SK-N-SH (cell line): ENCODE results near the gene ZNF567. TPM values are rescaled to one million over a fixed set of nuclear protein-coding genes. Genes with fewer than 3 reads are reported as not detected.

Experiments
- CTCF ChIA-PET: fragments of 300-600, 350-600 bp; formaldehyde crosslinking; extraction: SDS; loops from one replicate; lab custom pipeline; 2021; lab: Yijun Ruan, JAX
- POLR2A ChIA-PET: fragments of 350-600 bp; sonication (Branson Sonifier 250); formaldehyde crosslinking; extraction: SDS; loops from one replicate; lab custom pipeline; 2020; ENCODE audit warnings: antibody characterized with exemption, inconsistent platforms; lab: Yijun Ruan, JAX
- DNase-seq: peaks from one replicate; pipeline ENCODE4 v3.0.0; 2012
- H2AFZ ChIP-seq: fragments of 200-600 bp; sonication (generic); 2 replicates; pipeline ENCODE4 v1.8.1; 2016; ENCODE audit warnings: antibody characterized with exemption, mild to moderate bottlenecking, low read depth
- H3F3A ChIP-seq: fragments of 200-600 bp; sonication (generic); replicated peaks from 2 replicates; pipeline ENCODE3; 2016; ENCODE audit warnings: antibody characterized with exemption, mild to moderate bottlenecking; ENCODE audit not compliant: insufficient read depth
- H3K27ac ChIP-seq, 2 experiments: fragments of 200-500 bp in 1 of 2; fragments of 200-600 bp in 1 of 2; sonication (Bioruptor generic) in 1 of 2; sonication (generic), shearing (Covaris generic) in 1 of 2; 2 replicates each; pipeline versions ENCODE4 v1.5.1 to v1.6.1; 2014 to 2016; ENCODE audit warnings: low read depth in 2 of 2, inconsistent platforms in 1 of 2, low read length in 1 of 2, mild to moderate bottlenecking in 1 of 2, mixed read lengths in 1 of 2
- H3K27me3 ChIP-seq: fragments of 200-600 bp; sonication (generic), shearing (Covaris generic); 2 replicates; pipeline ENCODE4 v1.6.1; 2016; ENCODE audit warnings: mixed run types; ENCODE audit not compliant: insufficient read depth
- H3K36me3 ChIP-seq, 2 experiments: fragments of 200-500 bp in 1 of 2; fragments of 200-600 bp in 1 of 2; sonication (Bioruptor generic) in 1 of 2; sonication (generic) in 1 of 2; replicated peaks in 1 of 2; 2 replicates each; pipeline versions ENCODE3 to v1.5.1; 2014 to 2016; ENCODE audit warnings: low read length in 1 of 2, mild to moderate bottlenecking in 1 of 2; ENCODE audit not compliant: insufficient read depth in 2 of 2, control insufficient read depth in 1 of 2
- H3K4me1 ChIP-seq, 2 experiments: fragments of 200-500 bp in 1 of 2; fragments of 200-600 bp in 1 of 2; sonication (Bioruptor generic) in 1 of 2; sonication (generic), shearing (Covaris generic) in 1 of 2; 2 replicates each; pipeline versions ENCODE4 v1.5.1 to v1.6.1; 2014 to 2016; ENCODE audit warnings: low read depth in 1 of 2, low read length in 1 of 2, mixed run types in 1 of 2; ENCODE audit not compliant: insufficient read depth in 2 of 2, control insufficient read depth in 1 of 2
- H3K4me2 ChIP-seq: fragments of 200-600 bp; sonication (generic), shearing (Covaris generic); 2 replicates; pipeline ENCODE4 v1.6.1; 2017; ENCODE audit warnings: mixed run types
- H3K4me3 ChIP-seq, 2 experiments: fragments of 200-500 bp in 1 of 2; fragments of 200-600 bp in 1 of 2; sonication (Bioruptor generic) in 1 of 2; sonication (generic), shearing (Covaris generic) in 1 of 2; 2 replicates each; pipeline versions ENCODE4 v1.5.1 to v1.8.1; 2014 to 2016; ENCODE audit warnings: low read depth in 2 of 2, inconsistent platforms in 1 of 2, low read length in 1 of 2, mild to moderate bottlenecking in 1 of 2, mixed read lengths in 1 of 2, moderate library complexity in 1 of 2
- H3K79me2 ChIP-seq: fragments of 200-600 bp; sonication (generic); 2 replicates; pipeline ENCODE4 v1.8.1; 2017; ENCODE audit warnings: mild to moderate bottlenecking; ENCODE audit not compliant: insufficient read depth
- H3K9ac ChIP-seq: fragments of 200-600 bp; sonication (generic); 2 replicates; pipeline ENCODE4 v1.6.1; 2017; ENCODE audit warnings: mixed run types
- H3K9me2 ChIP-seq: fragments of 200-600 bp; sonication (generic); 2 replicates; pipeline ENCODE4 v1.6.1; 2017; ENCODE audit warnings: mixed run types
- H3K9me3 ChIP-seq: fragments of 200-600 bp; sonication (generic); 2 replicates; pipeline ENCODE4 v1.6.1; 2017; ENCODE audit warnings: mixed run types, mild to moderate bottlenecking, moderate library complexity
- H4K20me1 ChIP-seq: fragments of 200-600 bp; sonication (generic); 2 replicates; pipeline ENCODE4 v1.6.1; 2017; ENCODE audit warnings: mild to moderate bottlenecking, mixed run types; ENCODE audit not compliant: insufficient read depth
- CHD2 ChIP-seq: fragments of 150-350 bp; IDR thresholded peaks from 2 replicates; pipeline ENCODE4 v1.6.1; 2018; ENCODE audit warnings: low read length; ENCODE audit not compliant: partially characterized antibody
- ELF1 ChIP-seq: IDR thresholded peaks from 2 replicates; pipeline ENCODE4 v1.4.0; 2012
- FOXJ3 ChIP-seq: sonication (generic); formaldehyde crosslinking; IDR thresholded peaks from 2 replicates; pipeline ENCODE4 v1.5.1; 2020; ENCODE audit warnings: mild to moderate bottlenecking, missing genetic modification reagents
- GABPA ChIP-seq: IDR thresholded peaks from 2 replicates; pipeline ENCODE4 v1.4.0; 2012; ENCODE audit warnings: low read depth, mild to moderate bottlenecking
- MXI1 ChIP-seq: IDR thresholded peaks from 2 replicates; pipeline ENCODE4 v1.6.1; 2012; ENCODE audit warnings: mild to moderate bottlenecking, low read depth, low read length, improper control_type of control experiment
- NFIC ChIP-seq: IDR thresholded peaks from 2 replicates; pipeline ENCODE4 v1.4.0; 2012; ENCODE audit warnings: borderline replicate concordance
- NRF1 ChIP-seq: IDR thresholded peaks from 2 replicates; pipeline ENCODE4 v1.6.1; 2012; ENCODE audit warnings: low read depth, mild to moderate bottlenecking, low read length
- POLR2AphosphoS5 ChIP-seq: IDR thresholded peaks from 2 replicates; pipeline ENCODE4 v1.6.1; 2012; ENCODE audit warnings: low read depth, low read length
- SIN3A ChIP-seq: IDR thresholded peaks from 2 replicates; pipeline ENCODE4 v1.6.1; 2012; ENCODE audit warnings: low read depth, mild to moderate bottlenecking, low read length, moderate library complexity, borderline replicate concordance
- TAF1 ChIP-seq: IDR thresholded peaks from 2 replicates; pipeline ENCODE4 v1.6.1; 2012; ENCODE audit warnings: low read depth, mild to moderate bottlenecking, low read length, moderate library complexity, borderline replicate concordance
- WGBS: methylation state at CpG from one replicate; pipeline ENCODE4 v1.1.6; 2017; ENCODE audit warnings: low lambda C conversion rate; 5-methylcytosine and 5-hydroxymethylcytosine counted together
- polyA plus RNA-seq, 3 experiments: library from polyadenylated mRNA; depleted of rRNA; stranded (reverse); fragments of >200 nt; gene quantifications; 2 replicates each; pipeline ENCODE4 v1.2.3, GENCODE V29; 2012
- TF ChIP-seq, protein P1 (sequence below): IDR thresholded peaks from 2 replicates; pipeline ENCODE4 v1.4.0; 2012; ENCODE audit warnings: low read depth
- TF ChIP-seq, protein P2 (sequence below): IDR thresholded peaks from 2 replicates; pipeline ENCODE4 v1.4.0; 2012; ENCODE audit warnings: low read depth, borderline replicate concordance
- TF ChIP-seq, protein P3 (sequence below): IDR thresholded peaks from 2 replicates; pipeline ENCODE4 v1.4.0; 2012; ENCODE audit warnings: low read depth, borderline replicate concordance

The ZNF567 gene
- polyA plus RNA-seq (2012; rRNA removed) = 4.1 and 4.5 TPM in 2 replicates
- polyA plus RNA-seq (2012; cell fraction: cytosol; rRNA removed) = 3.9 and 4.8 TPM in 2 replicates
- polyA plus RNA-seq (2012; cell fraction: nucleus; rRNA removed) = 3.4 and 8.4 TPM in 2 replicates

DNA sequence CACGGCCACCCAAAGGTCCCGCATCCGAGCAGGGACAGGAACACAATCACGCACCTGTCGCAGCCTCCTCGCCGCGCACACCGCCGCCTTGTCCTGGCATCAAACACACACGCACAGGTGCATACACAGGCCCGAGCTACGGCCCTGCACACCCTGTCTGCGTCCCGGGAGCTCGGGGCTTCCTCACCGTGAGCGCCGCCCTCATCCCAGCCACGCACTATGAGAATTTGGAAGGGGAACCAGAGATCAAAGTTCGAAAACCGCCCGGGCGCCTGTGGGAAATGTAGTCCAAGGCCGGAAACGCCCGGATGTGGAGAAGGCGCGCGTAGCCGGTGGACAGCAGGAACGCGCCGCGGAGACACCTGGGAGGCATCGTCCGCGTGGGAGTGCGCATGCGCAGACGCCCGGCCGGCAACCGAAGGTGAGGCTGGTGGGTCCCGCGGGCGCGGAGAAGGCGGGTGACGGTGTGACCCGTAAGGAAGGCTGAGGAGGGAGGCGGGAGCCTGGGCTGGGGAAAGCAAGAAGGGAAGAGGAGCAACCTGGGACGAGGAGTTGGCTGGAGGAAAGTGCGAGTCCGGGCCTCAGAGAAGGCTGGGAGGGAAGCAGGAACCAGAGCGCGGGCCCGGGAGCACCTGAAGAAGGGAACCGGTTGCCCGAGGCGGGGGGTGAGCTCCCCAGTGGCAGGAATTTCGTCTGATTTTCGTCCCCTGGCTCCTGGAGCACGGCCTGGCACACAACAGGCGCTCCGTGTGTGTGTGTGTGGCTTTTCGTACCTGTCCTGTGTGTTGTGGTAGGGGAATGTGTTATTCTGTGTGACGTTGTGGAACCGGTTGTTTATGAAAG lies at the start of gene ZNF567:
Gene ZNF567, plus strand, starts transcription at position 399 of the 843 bp plus-strand sequence. CDS start 7,256 bp downstream, outside the sequence.
- peaks cover 29 to 37% of the 10 kb centered on the region in 2 experiments for H3K36me3 ChIP-seq
- no peaks in the 10 kb centered on the region; the same call in 1 of the 2 replicates for H3K9me3 ChIP-seq
- no peaks in the 10 kb centered on the region for H3K9me2 ChIP-seq
- H3K9ac ChIP-seq = peak within 1 kb of the TSS; percentile 78
- no peaks in the 10 kb centered on the region for H3K27me3 ChIP-seq
- POLR2A ChIA-PET = interaction anchor here (1.5 kb wide), 1 partner anchor 21 kb away, joined by 5 read pairs; the partner anchor contains the start of gene ZNF461
- H3K27ac ChIP-seq = peak within 1 kb of the TSS; percentile 16 to 20; a peak in 2 of 4 replicates
- H3K4me3 ChIP-seq = peak within 1 kb of the TSS; percentile 81 to 90
- H3K79me2 ChIP-seq = peaks cover 60% of the 10 kb centered on the region
- peak within 1 kb of the TSS; percentile 75 for H3K4me2 ChIP-seq
- TF ChIP-seq NFIC (no peak), TAF1 (peak; percentile 47; the same call in 1 of the 2 replicates), FOXJ3 (CRISPR knock-in tag) (no peak), GABPA (peak; percentile 65), ELF1 (peak; percentile 79), POLR2AphosphoS5 (peak; percentile 87), CHD2 (peak; percentile 95), SIN3A (peak; percentile 25; the same call in 1 of the 2 replicates), MXI1 (peak; percentile 89), NRF1 (peak; percentile 59)
- TF ChIP-seq, protein P1, sequence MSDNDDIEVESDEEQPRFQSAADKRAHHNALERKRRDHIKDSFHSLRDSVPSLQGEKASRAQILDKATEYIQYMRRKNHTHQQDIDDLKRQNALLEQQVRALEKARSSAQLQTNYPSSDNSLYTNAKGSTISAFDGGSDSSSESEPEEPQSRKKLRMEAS = peak; percentile 61
- TF ChIP-seq, protein P2, sequence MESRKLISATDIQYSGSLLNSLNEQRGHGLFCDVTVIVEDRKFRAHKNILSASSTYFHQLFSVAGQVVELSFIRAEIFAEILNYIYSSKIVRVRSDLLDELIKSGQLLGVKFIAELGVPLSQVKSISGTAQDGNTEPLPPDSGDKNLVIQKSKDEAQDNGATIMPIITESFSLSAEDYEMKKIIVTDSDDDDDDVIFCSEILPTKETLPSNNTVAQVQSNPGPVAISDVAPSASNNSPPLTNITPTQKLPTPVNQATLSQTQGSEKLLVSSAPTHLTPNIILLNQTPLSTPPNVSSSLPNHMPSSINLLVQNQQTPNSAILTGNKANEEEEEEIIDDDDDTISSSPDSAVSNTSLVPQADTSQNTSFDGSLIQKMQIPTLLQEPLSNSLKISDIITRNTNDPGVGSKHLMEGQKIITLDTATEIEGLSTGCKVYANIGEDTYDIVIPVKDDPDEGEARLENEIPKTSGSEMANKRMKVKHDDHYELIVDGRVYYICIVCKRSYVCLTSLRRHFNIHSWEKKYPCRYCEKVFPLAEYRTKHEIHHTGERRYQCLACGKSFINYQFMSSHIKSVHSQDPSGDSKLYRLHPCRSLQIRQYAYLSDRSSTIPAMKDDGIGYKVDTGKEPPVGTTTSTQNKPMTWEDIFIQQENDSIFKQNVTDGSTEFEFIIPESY = peak; percentile 80; the same call in 1 of the 2 replicates
- TF ChIP-seq, protein P3, sequence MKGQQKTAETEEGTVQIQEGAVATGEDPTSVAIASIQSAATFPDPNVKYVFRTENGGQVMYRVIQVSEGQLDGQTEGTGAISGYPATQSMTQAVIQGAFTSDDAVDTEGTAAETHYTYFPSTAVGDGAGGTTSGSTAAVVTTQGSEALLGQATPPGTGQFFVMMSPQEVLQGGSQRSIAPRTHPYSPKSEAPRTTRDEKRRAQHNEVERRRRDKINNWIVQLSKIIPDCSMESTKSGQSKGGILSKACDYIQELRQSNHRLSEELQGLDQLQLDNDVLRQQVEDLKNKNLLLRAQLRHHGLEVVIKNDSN = no peak
- TF ChIP-seq, all 33 proteins: peak for 10
- Histone ChIP-seq H2AFZ (peak within 1 kb of the TSS; percentile 90), H4K20me1 (no peaks in the 10 kb centered on the region), H3K4me1 (peaks cover 0 to 6% of the 10 kb centered on the region in 2 experiments; a peak in 1 of 4 replicates), H3F3A (no peaks in the 10 kb centered on the region)
- peak; percentile 98 for DNase-seq
- under 1% methylated on average over 56 of the region's 69 CpGs for WGBS
- CTCF ChIA-PET = no interaction called here
